Activated B cell treated with CpG ODN at 0.5 μM for 24 hours (primary cell): Measurements from ENCODE around the gene TESMIN. TPM values are rescaled to one million over a fixed set of nuclear protein-coding genes. Genes with fewer than 3 reads are reported as not detected.

ENCODE experiments used
- ATAC-seq: fragments of 200-7000 bp; cut with Tn5 transposase; one replicate; pipeline ENCODE4 v1.10.0; 2021; ENCODE audit warnings: low read depth, mild to moderate bottlenecking, moderate library complexity
- CTCF ChIA-PET: fragments of 350-600 bp; sonication (Branson Sonifier 250); formaldehyde crosslinking; loops from one replicate; lab custom pipeline; 2021; ENCODE audit warnings: antibody characterized with exemption; lab: Charles Lee
- POLR2A ChIA-PET: fragments of 350-600 bp; sonication (Branson Sonifier 250); formaldehyde crosslinking; loops from one replicate; lab custom pipeline; 2021; ENCODE audit warnings: antibody characterized with exemption; lab: Charles Lee
- DNase-seq: peaks from one replicate; pipeline ENCODE4 v3.0.0; 2022
- H3K27ac Mint-ChIP-seq: one replicate; pipeline ENCODE4 v1.8.0; 2020; ENCODE audit warnings: mixed read lengths
- H3K27me3 Mint-ChIP-seq: one replicate; pipeline ENCODE4 v1.8.0; 2021; ENCODE audit warnings: mixed read lengths
- H3K36me3 Mint-ChIP-seq: one replicate; pipeline ENCODE4 v1.8.0; 2021; ENCODE audit warnings: low read depth, mixed read lengths
- H3K4me1 Mint-ChIP-seq: one replicate; pipeline ENCODE4 v1.8.0; 2021; ENCODE audit warnings: mixed read lengths
- H3K4me3 Mint-ChIP-seq: one replicate; pipeline ENCODE4 v1.8.0; 2020; ENCODE audit warnings: mild to moderate bottlenecking, mixed read lengths
- H3K9me3 Mint-ChIP-seq: one replicate; pipeline ENCODE4 v1.8.0; 2020; ENCODE audit warnings: mixed read lengths
- intact Hi-C: fragments of 100-400 bp; cut with micrococcal nuclease; formaldehyde crosslinking; loops from one replicate; pipeline ENCODE4 v1.15.1; 2024
- total RNA-seq: library from RNA; stranded (reverse); gene quantifications from 2 replicates; pipeline ENCODE4 v1.2.3, GENCODE V29; 2022
- TF ChIP-seq, protein P1 (sequence below): fragments of 200-600 bp; IDR thresholded peaks from one replicate; pipeline ENCODE4 v1.8.0; 2022; ENCODE audit warnings: antibody characterized with exemption, mild to moderate bottlenecking

The TESMIN gene
- total RNA-seq, 1 donor from 2014 or later, result 3.0 TPM

DNA sequence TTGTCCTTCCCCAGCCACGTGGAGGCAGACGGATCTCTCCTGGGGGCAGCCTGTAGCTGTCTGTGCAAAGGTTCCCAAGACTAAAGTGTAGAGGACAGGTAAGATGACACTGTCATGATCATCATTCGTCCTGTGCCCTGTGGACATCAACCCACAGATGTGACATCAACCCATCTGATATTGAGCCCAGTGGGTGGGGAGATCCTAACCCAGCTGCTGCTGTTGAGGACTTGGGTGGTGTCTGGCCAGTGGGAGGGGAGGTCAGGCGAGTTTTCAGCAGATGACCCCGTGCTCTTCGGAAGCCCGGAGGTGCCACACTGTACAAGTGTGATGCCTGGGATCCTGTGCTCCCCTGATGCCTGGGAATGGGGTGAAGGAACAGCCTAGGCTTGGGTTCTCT is 68.2 kb downstream of the TESMIN start:
- Mint-ChIP-seq H3K4me1 (no peaks in the 10 kb centered on the region), H3K9me3 (no peaks in the 10 kb centered on the region), H3K36me3 (no peaks in the 10 kb centered on the region), H3K4me3 (no peak overlapping the region), H3K27ac (no peak overlapping the region), H3K27me3 (peaks cover 35% of the 10 kb centered on the region)
- DNase-seq (no peak), ATAC-seq (no peak)
- TF ChIP-seq, protein P1, sequence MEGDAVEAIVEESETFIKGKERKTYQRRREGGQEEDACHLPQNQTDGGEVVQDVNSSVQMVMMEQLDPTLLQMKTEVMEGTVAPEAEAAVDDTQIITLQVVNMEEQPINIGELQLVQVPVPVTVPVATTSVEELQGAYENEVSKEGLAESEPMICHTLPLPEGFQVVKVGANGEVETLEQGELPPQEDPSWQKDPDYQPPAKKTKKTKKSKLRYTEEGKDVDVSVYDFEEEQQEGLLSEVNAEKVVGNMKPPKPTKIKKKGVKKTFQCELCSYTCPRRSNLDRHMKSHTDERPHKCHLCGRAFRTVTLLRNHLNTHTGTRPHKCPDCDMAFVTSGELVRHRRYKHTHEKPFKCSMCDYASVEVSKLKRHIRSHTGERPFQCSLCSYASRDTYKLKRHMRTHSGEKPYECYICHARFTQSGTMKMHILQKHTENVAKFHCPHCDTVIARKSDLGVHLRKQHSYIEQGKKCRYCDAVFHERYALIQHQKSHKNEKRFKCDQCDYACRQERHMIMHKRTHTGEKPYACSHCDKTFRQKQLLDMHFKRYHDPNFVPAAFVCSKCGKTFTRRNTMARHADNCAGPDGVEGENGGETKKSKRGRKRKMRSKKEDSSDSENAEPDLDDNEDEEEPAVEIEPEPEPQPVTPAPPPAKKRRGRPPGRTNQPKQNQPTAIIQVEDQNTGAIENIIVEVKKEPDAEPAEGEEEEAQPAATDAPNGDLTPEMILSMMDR, result no peak
- ChIA-PET POLR2A (no interaction called here), CTCF (no interaction called here)
- intact Hi-C loops, result no loop called here

DNA sequence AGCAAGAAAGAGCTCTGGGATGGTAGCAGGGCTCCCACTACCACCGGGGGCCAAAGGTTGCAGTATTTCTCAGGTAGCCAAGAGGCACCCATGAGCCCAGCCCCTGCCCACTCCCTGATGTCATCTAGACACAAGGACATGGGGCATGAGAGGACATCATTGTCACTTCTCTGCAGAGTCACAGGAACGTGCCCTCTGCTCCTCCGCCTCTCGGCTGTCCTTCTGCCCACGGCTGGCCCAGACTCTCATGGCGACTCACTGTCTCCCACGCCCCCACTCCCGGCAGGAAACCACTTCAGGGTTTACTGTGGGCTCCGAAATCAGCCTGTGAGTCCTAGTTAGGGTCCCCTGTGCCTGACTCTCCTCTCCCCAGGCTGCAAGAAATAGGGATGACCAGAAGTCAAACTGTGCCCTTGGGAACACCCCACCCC is 68.8 kb downstream of the TESMIN start:
- Mint-ChIP-seq H3K27ac (no peak overlapping the region), H3K36me3 (no peaks in the 10 kb centered on the region), H3K27me3 (peaks cover 30% of the 10 kb centered on the region), H3K4me3 (no peak overlapping the region), H3K4me1 (no peaks in the 10 kb centered on the region), H3K9me3 (no peaks in the 10 kb centered on the region)
- no peak for ATAC-seq
- intact Hi-C loops, result no loop called here
- DNase-seq, result no peak
- ChIA-PET POLR2A (no interaction called here), CTCF (no interaction called here)
- TF ChIP-seq, protein P1, result no peak

DNA sequence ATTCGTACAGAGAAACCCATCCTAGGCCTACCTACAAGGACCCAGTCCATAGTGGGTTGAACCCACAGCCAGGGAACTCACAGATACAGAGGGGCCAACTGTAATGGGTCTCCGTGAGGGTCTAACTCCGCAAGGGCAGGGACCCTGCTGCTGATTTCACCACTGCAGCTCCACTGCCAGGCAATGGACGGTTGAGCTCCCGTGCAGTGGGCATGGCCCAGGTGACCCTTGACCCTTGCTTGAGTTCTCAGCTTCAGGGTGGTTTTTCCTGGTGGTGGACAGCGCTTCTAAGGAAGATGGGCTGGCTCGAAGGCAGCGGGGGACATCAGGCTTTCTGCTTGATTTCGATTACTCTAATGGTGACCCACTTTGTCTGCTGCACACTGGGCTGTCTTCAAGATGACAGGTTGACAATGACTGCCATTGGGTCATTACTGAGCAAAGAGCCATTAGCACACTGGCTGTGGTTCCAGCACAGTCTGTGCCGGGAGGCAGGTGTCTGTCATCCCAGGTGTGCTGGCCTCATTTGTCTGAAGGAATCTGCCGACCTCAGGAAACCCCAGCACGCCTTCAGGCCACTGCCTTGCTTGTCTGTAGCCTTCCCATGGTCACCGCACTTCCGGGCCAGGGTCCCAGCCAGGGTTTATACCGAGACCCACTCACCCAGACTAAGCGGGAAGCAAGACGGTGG is 70.6 kb downstream of the TESMIN start:
- Mint-ChIP-seq H3K4me1 (no peaks in the 10 kb centered on the region), H3K9me3 (no peaks in the 10 kb centered on the region), H3K27me3 (peaks cover 24% of the 10 kb centered on the region), H3K27ac (no peak overlapping the region), H3K4me3 (no peak overlapping the region), H3K36me3 (no peaks in the 10 kb centered on the region)
- intact Hi-C loops, result no loop called here
- ChIA-PET POLR2A (no interaction called here), CTCF (no interaction called here)
- TF ChIP-seq, protein P1, result no peak
- DNase-seq (no peak), ATAC-seq (no peak)

DNA sequence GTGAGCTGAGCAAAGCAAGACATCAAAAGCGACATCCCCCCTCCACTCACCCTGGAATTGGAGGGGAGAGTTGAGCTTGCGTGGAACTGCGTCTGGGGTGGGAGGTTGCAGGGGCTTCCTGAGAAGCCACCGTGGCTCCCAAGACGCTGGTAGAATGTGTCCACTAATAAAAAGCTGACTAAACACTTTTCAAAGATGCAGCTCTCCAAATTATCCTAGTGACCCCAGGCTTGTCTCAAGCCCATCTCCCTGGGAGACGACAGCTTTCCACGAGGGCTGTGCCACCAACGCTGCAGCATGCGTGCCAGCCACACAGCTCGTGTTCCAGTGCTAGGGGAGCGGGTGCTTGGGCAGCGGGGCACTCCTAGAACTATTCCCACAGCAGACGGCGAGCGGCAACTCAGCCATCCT is 73.3 kb downstream of the TESMIN start:
- intact Hi-C loops, result no loop called here
- H3K4me3 Mint-ChIP-seq, result no peak overlapping the region
- peaks cover 26% of the 10 kb centered on the region for H3K27me3 Mint-ChIP-seq
- H3K36me3 Mint-ChIP-seq, result no peaks in the 10 kb centered on the region
- ATAC-seq (no peak), DNase-seq (no peak)
- TF ChIP-seq, protein P1, result no peak
- POLR2A ChIA-PET, result no interaction called here
- no peak overlapping the region for H3K27ac Mint-ChIP-seq
- H3K4me1 Mint-ChIP-seq, result no peaks in the 10 kb centered on the region
- CTCF ChIA-PET, result interaction anchor here (1.0 kb wide), 1 partner anchor 166 kb away, joined by 3 read pairs; no protein-coding TSS in a partner anchor
- no peaks in the 10 kb centered on the region for H3K9me3 Mint-ChIP-seq

DNA sequence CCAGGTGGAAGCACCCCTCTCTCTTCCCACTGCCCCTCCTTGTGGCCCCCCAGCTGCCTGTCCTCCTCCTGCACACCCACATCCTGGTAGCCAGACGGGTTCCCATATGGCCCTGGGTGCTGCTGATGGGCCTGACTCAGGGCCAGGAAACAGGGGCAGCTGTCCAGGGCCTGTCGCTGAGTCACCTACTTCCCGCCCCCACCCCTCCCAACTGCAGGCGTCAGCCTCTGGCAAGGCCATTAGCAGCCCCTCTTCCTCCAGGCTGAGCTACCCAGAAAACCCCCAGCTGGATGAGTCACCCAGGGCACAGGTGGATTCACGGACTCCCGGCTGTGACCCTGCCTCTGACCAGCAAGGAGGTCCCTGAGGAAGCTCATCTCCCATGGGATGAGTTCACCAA is 73.9 kb downstream of the TESMIN start:
- Mint-ChIP-seq H3K36me3 (no peaks in the 10 kb centered on the region), H3K27ac (no peak overlapping the region), H3K4me1 (no peaks in the 10 kb centered on the region), H3K9me3 (no peaks in the 10 kb centered on the region), H3K27me3 (peaks cover 24% of the 10 kb centered on the region), H3K4me3 (no peak overlapping the region)
- TF ChIP-seq, protein P1, result no peak
- DNase-seq, result no peak
- POLR2A ChIA-PET, result no interaction called here
- CTCF ChIA-PET, result no interaction called here
- intact Hi-C loops, result no loop called here
- ATAC-seq, result no peak
